HFFc6 (cell line): ENCODE measurements around the gene PDCD10. TPM values are rescaled to one million over a fixed set of nuclear protein-coding genes. Genes with fewer than 3 reads are reported as not detected.
A peak's percentile ranks its signal among the peaks of the same experiment; 100 is the strongest.

ENCODE experiments used
- DNase-seq: peaks from one replicate; pipeline ENCODE4 v3.0.0-alpha.2; 2018
- H3K27ac Mint-ChIP-seq: 2 replicates; pipeline ENCODE4 v1.8.0; 2020; ENCODE audit warnings: mild to moderate bottlenecking, mixed read lengths
- H3K27me3 Mint-ChIP-seq: 2 replicates; pipeline ENCODE4 v1.8.0; 2021; ENCODE audit warnings: mild to moderate bottlenecking, moderate library complexity, mixed read lengths; ENCODE audit not compliant: insufficient read depth
- H3K36me3 Mint-ChIP-seq: 2 replicates; pipeline ENCODE4 v1.8.0; 2021; ENCODE audit warnings: low read depth, mixed read lengths
- H3K4me1 Mint-ChIP-seq: 2 replicates; pipeline ENCODE4 v1.8.0; 2020; ENCODE audit warnings: low read depth, mixed read lengths
- H3K4me3 Mint-ChIP-seq: 2 replicates; pipeline ENCODE4 v1.8.0; 2020; ENCODE audit warnings: mild to moderate bottlenecking, moderate library complexity, mixed read lengths
- H3K9me3 Mint-ChIP-seq: 2 replicates; pipeline ENCODE4 v1.8.0; 2020; ENCODE audit warnings: mild to moderate bottlenecking, mixed read lengths
- long read RNA-seq: library from polyadenylated mRNA; unstranded; transcript quantifications from one replicate; pipeline ENCODE4 v2.0.0, GENCODE V29; 2019
- total RNA-seq, 6 experiments: library from RNA; stranded (reverse); fragmentation: NEBNext Ultra II Directional; extraction: Animal tissue kit (Norgen Biotek cat#: 25700); gene quantifications; 2 replicates in 1 of 6; 3 replicates in 5 of 6; pipeline ENCODE4 v1.2.3, GENCODE V29; 2021
- TF ChIP-seq, protein P1 (sequence below): fragments of 200-600 bp; sonication (generic); IDR thresholded peaks from 2 replicates; pipeline ENCODE4 v1.5.0; 2021; ENCODE audit warnings: antibody characterized with exemption, mild to moderate bottlenecking

Gene PDCD10
- total RNA-seq = 10 to 100 TPM; 43.9 to 50.8 (median 46.2) TPM
- long read RNA-seq, transcript PDCD10-208 (9 exons, 1,360 nt) = minor isoform, 9 of 42 reads
- long read RNA-seq, transcript PDCD10-218 (8 exons, 1,276 nt) = major isoform, 20 of 42 reads
- long read RNA-seq, partial matches to known transcripts = 9 of 42 reads
- long read RNA-seq, other reads (novel, unspliced or antisense) = 3 of 42 reads

DNA sequence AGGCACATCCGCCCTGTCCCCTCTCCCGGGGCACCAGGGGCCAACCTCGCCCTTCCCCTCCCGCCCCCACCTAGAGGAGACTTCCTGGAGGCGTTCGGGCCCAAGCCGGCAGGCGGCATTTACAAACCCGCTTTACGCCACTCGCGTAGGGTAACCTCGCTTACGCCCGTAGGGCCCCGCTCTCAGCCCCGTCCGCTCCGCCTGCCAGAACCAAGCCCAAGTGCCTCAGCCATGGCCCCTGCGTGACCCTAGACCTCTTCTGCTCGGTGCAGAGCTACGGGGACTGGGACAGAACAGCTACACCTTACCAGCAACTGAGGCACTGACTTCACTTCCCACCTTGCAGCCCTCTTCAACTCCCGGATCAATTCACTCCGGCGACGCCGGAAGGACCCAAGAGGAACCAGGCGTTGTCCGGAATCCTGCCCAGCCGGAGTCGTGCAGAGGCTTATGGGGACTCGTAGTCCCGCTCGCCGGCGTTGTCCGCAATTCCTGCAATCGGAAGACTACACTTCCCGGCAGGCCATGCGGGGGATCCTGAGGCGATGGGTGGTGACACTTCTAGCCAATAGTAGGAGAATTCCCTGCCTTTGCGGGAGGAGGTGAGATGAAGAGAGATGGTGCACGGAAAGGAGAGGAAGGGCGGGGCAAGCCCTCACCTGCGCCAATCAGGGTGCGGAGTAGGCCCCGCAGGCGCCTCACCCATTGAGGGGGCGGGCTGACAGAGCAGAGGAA is at the start of gene PDCD10:
Gene PDCD10 (minus strand): TSS at position 395 of the 735 bp plus-strand sequence. CDS start 14,735 bp downstream, outside the sequence.
- peak; percentile 99 for DNase-seq
- Mint-ChIP-seq H3K4me3 (no peak within 1 kb of the TSS), H3K4me1 (no peaks in the 10 kb centered on the region; the same call in 1 of the 2 replicates), H3K27me3 (no peaks in the 10 kb centered on the region), H3K27ac (no peak within 1 kb of the TSS), H3K36me3 (no peaks in the 10 kb centered on the region; the same call in 1 of the 2 replicates), H3K9me3 (no peaks in the 10 kb centered on the region)
- TF ChIP-seq, protein P1, sequence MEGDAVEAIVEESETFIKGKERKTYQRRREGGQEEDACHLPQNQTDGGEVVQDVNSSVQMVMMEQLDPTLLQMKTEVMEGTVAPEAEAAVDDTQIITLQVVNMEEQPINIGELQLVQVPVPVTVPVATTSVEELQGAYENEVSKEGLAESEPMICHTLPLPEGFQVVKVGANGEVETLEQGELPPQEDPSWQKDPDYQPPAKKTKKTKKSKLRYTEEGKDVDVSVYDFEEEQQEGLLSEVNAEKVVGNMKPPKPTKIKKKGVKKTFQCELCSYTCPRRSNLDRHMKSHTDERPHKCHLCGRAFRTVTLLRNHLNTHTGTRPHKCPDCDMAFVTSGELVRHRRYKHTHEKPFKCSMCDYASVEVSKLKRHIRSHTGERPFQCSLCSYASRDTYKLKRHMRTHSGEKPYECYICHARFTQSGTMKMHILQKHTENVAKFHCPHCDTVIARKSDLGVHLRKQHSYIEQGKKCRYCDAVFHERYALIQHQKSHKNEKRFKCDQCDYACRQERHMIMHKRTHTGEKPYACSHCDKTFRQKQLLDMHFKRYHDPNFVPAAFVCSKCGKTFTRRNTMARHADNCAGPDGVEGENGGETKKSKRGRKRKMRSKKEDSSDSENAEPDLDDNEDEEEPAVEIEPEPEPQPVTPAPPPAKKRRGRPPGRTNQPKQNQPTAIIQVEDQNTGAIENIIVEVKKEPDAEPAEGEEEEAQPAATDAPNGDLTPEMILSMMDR = no peak; the same call in 1 of the 2 replicates

- TF ChIP-seq, protein P1 = no peak
- Mint-ChIP-seq H3K27me3 (no peaks in the 10 kb centered on the region), H3K4me1 (no peaks in the 10 kb centered on the region), H3K9me3 (peaks cover 18% of the 10 kb centered on the region), H3K36me3 (no peaks in the 10 kb centered on the region), H3K27ac (no peak overlapping the region), H3K4me3 (no peak overlapping the region)
- DNase-seq = no peak
Observed at GRCh38 chr3:167783781-167784180, 49.1 kb upstream of the PDCD10 start.

DNA sequence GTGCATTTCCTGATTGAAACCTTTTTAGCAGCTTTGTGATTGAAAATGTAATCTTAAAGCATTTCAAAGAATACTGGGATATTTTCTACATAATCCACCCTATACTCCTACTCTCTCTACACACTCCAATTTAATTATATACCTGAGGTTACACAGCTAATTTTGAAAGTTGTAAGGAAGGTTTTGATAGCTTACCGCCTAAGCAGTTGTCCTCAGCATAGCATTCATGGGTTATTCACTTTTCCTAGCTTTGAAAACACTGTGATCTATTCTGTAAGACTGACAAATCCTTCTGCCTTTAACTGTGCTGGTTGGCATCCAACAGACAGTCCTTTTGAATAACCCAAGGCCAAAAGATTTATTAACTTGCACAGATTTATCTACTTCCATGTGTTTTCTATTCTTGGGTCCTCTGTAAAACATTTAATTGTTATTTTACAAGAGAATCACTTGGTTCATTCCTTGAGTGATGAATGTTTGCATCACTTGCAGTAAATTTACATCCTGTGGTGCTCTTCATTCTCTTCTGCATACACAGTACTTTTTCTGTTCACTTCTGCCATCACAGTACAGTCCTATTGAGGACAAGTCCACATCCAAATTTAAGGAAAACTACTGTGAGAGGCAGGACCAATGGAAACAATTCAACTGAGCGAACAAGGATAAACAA is 45.7 kb upstream of the PDCD10 start:
- H3K27me3 Mint-ChIP-seq = no peaks in the 10 kb centered on the region
- no peaks in the 10 kb centered on the region for H3K36me3 Mint-ChIP-seq
- no peak overlapping the region for H3K4me3 Mint-ChIP-seq
- DNase-seq = no peak
- peaks cover 26% of the 10 kb centered on the region for H3K9me3 Mint-ChIP-seq
- H3K27ac Mint-ChIP-seq = no peak overlapping the region
- TF ChIP-seq, protein P1 = no peak
- no peaks in the 10 kb centered on the region for H3K4me1 Mint-ChIP-seq

DNA sequence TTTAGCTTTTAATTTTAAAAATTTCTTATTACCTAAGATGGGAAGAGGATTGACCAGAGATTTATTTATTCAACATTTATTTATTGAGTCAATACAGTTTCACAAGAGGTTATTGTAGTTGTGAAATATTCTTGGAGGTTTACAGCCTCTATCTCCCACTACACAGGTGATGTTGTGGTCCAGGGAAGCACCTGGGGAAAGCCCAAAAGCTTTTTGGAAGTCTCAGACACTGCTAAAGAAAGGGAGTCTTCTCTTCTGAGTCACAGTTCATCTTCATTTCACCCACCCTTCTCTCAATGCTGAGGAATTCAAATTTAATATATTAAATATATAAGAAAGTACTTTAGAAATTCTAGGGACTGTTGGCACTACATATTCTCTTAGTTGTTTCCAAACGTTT is 42.7 kb upstream of the PDCD10 start:
- Mint-ChIP-seq H3K4me3 (no peak overlapping the region), H3K27me3 (no peaks in the 10 kb centered on the region), H3K27ac (no peak overlapping the region)

DNA sequence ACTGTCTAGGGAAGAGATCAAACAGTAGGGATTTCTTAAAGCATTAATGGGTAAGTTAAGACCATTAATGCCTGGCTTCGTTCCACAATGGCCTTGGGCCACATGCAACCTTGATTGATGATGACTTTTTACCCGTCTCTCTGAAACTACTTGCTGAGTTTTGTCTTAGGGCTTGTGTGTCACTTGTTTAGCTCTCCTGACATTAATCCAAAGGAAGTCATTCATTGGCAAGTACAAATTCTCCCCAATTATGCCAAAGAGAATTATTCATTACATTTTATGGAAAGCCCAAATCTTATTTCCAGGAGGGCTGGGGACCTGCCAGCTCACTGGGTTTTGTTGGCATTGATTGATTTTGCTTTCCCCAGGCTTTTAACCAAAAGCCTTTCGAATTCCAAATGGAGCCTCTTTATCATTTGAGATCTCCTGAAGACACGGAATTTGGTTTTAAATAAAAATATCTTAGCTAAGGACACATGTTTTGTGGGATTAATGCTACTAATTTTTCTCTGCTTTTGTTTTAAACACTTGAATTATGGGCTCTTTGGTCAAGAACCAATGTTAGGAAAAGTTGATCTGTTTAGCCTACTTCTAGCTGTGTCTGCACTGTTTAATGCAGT is 41.5 kb upstream of the PDCD10 start:
- no peak for DNase-seq
- H3K4me1 Mint-ChIP-seq = no peaks in the 10 kb centered on the region
- TF ChIP-seq, protein P1 = no peak
- H3K36me3 Mint-ChIP-seq = no peaks in the 10 kb centered on the region
- peaks cover 11% of the 10 kb centered on the region; the same call in 1 of the 2 replicates for H3K9me3 Mint-ChIP-seq
- H3K27me3 Mint-ChIP-seq = no peaks in the 10 kb centered on the region
- no peak overlapping the region for H3K27ac Mint-ChIP-seq
- H3K4me3 Mint-ChIP-seq = no peak overlapping the region

More for the DNA sequence above, 42.7 kb upstream of the PDCD10 start:
- no peaks in the 10 kb centered on the region for H3K4me1 Mint-ChIP-seq
- H3K9me3 Mint-ChIP-seq = peaks cover 12% of the 10 kb centered on the region
- DNase-seq = no peak
- no peaks in the 10 kb centered on the region for H3K36me3 Mint-ChIP-seq
- TF ChIP-seq, protein P1 = no peak
